ENCODE data around the gene HABP4. TPM values are rescaled to one million over a fixed set of nuclear protein-coding genes. Genes with fewer than 3 reads are reported as not detected.

HABP4 gene
- total and polyA plus RNA-seq, 9 of the 15 experiments (the other 6 are each of a cell fraction or from before 2014, with no cell fraction given), result 0.38 to 2.4 (median 1.9) TPM

DNA sequence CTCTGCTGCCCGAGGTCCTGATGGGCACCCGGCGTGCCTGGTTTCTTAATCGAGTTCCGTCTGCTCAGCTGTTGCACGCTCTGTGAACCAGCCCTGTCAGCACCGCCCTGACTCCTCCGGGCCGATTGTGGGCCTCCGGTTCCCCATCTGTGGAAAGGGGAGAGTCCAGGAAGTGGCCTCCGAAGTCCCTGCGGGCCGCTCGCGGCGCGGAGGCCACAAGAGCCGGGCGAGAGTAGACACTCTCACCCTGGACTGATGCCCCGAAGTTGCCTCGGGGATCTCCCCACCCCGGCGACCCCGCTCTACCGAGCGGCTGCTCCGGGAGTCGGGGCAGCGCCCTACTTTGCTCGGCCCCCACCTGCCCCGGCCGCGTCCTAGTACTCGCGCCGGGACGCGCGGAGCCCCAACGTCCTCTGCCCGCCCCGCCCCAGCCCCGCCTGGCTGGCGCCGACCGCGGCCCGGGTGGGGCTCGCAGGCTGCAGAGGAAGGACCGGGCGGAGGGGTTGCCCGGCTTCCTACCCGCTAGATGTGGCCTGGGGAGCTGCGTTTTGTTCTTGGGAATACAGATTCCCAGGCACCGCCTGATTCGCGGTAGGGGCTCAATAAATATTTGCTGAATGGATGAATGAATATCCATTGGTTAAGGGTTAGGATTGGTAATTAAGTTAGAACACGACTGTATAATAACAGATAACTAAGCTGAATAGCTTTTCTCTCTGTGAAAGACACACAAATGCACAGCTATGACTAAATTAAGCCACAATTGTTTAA is 30.9 kb upstream of the HABP4 start (continued):
- TF ChIP-seq, protein P1, sequence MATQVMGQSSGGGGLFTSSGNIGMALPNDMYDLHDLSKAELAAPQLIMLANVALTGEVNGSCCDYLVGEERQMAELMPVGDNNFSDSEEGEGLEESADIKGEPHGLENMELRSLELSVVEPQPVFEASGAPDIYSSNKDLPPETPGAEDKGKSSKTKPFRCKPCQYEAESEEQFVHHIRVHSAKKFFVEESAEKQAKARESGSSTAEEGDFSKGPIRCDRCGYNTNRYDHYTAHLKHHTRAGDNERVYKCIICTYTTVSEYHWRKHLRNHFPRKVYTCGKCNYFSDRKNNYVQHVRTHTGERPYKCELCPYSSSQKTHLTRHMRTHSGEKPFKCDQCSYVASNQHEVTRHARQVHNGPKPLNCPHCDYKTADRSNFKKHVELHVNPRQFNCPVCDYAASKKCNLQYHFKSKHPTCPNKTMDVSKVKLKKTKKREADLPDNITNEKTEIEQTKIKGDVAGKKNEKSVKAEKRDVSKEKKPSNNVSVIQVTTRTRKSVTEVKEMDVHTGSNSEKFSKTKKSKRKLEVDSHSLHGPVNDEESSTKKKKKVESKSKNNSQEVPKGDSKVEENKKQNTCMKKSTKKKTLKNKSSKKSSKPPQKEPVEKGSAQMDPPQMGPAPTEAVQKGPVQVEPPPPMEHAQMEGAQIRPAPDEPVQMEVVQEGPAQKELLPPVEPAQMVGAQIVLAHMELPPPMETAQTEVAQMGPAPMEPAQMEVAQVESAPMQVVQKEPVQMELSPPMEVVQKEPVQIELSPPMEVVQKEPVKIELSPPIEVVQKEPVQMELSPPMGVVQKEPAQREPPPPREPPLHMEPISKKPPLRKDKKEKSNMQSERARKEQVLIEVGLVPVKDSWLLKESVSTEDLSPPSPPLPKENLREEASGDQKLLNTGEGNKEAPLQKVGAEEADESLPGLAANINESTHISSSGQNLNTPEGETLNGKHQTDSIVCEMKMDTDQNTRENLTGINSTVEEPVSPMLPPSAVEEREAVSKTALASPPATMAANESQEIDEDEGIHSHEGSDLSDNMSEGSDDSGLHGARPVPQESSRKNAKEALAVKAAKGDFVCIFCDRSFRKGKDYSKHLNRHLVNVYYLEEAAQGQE (IDR thresholded peaks at IDR 0.05; ENCODE audit: borderline replicate concordance), result no peak; the same call in none of the 2 replicates
- TF ChIP-seq, protein P1 (CRISPR knock-in tag; IDR thresholded peaks at IDR 0.05; ENCODE audit: low read depth), result peak; percentile 82
- TF ChIP-seq BACH1 (tag; IDR thresholded peaks at IDR 0.05), result no peak
- TF ChIP-seq, protein P2, sequence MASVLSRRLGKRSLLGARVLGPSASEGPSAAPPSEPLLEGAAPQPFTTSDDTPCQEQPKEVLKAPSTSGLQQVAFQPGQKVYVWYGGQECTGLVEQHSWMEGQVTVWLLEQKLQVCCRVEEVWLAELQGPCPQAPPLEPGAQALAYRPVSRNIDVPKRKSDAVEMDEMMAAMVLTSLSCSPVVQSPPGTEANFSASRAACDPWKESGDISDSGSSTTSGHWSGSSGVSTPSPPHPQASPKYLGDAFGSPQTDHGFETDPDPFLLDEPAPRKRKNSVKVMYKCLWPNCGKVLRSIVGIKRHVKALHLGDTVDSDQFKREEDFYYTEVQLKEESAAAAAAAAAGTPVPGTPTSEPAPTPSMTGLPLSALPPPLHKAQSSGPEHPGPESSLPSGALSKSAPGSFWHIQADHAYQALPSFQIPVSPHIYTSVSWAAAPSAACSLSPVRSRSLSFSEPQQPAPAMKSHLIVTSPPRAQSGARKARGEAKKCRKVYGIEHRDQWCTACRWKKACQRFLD (CRISPR knock-in tag; IDR thresholded peaks at IDR 0.05), result no peak
- TF ChIP-seq ATF7 (IDR thresholded peaks at IDR 0.05), result no peak
- TF ChIP-seq, protein P3, sequence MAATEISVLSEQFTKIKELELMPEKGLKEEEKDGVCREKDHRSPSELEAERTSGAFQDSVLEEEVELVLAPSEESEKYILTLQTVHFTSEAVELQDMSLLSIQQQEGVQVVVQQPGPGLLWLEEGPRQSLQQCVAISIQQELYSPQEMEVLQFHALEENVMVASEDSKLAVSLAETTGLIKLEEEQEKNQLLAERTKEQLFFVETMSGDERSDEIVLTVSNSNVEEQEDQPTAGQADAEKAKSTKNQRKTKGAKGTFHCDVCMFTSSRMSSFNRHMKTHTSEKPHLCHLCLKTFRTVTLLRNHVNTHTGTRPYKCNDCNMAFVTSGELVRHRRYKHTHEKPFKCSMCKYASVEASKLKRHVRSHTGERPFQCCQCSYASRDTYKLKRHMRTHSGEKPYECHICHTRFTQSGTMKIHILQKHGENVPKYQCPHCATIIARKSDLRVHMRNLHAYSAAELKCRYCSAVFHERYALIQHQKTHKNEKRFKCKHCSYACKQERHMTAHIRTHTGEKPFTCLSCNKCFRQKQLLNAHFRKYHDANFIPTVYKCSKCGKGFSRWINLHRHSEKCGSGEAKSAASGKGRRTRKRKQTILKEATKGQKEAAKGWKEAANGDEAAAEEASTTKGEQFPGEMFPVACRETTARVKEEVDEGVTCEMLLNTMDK (IDR thresholded peaks at IDR 0.05; ENCODE audit: borderline replicate concordance, insufficient read depth, low read depth, low read length, poor library complexity, severe bottlenecking), result no peak
- no peak; a peak in 1 of 4 replicates for TF ChIP-seq KDM1A (IDR thresholded peaks at IDR 0.05)
- no peak for TF ChIP-seq ZBTB8A (IDR thresholded peaks at IDR 0.05; ENCODE audit: partially characterized antibody)
- peak; percentile 89 for TF ChIP-seq POLR2G (IDR thresholded peaks at IDR 0.05; ENCODE audit: low read depth, low read length)
- no peak for TF ChIP-seq ZSCAN29 (IDR thresholded peaks at IDR 0.05)
- TF ChIP-seq KDM2B (CRISPR knock-in tag; IDR thresholded peaks at IDR 0.05), result no peak
- peak; percentile 58; the same call in 1 of the 2 replicates for TF ChIP-seq TCF7 (IDR thresholded peaks at IDR 0.05; ENCODE audit: borderline replicate concordance)
- TF ChIP-seq L3MBTL2 (IDR thresholded peaks at IDR 0.05), result peak; percentile 22
- TF ChIP-seq, protein P4, sequence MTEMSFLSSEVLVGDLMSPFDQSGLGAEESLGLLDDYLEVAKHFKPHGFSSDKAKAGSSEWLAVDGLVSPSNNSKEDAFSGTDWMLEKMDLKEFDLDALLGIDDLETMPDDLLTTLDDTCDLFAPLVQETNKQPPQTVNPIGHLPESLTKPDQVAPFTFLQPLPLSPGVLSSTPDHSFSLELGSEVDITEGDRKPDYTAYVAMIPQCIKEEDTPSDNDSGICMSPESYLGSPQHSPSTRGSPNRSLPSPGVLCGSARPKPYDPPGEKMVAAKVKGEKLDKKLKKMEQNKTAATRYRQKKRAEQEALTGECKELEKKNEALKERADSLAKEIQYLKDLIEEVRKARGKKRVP (CRISPR knock-in tag; IDR thresholded peaks at IDR 0.05), result no peak
- no peak for TF ChIP-seq FOXA3 (CRISPR knock-in tag; conservative IDR thresholded peaks at IDR 0.05 in 1 of 2, IDR thresholded peaks at IDR 0.05 in 1 of 2)
